DND-41 (cell line): ENCODE results near the gene AEN.

Experiments used
- ATAC-seq: fragments of 200-7000 bp; cut with Tn5 transposase; 3 replicates; pipeline ENCODE4 v1.9.1; 2021; ENCODE audit warnings: low read depth; ENCODE audit not compliant: insufficient read depth
- DNase-seq: peaks from one replicate; pipeline ENCODE4 v3.0.0-alpha.2; 2020
- H2AFZ ChIP-seq: 2 replicates; pipeline ENCODE4 v1.6.0; 2012; ENCODE audit warnings: low read depth, low read length
- H3K27ac ChIP-seq: 2 replicates; pipeline ENCODE4 v1.5.1; 2012; ENCODE audit warnings: low read length, inconsistent platforms
- H3K27me3 ChIP-seq: fragments of 200-600 bp; sonication (generic); 2 replicates; pipeline ENCODE4 v1.6.0; 2012; ENCODE audit warnings: low read length, mild to moderate bottlenecking, inconsistent platforms; ENCODE audit not compliant: insufficient read depth, poor library complexity
- H3K36me3 ChIP-seq: 2 replicates; pipeline ENCODE4 v1.5.1; 2012; ENCODE audit warnings: low read length, inconsistent platforms; ENCODE audit not compliant: insufficient read depth
- H3K4me1 ChIP-seq: 2 replicates; pipeline ENCODE4 v1.5.1; 2012; ENCODE audit warnings: mild to moderate bottlenecking, low read length; ENCODE audit not compliant: insufficient read depth
- H3K4me2 ChIP-seq: 2 replicates; pipeline ENCODE4 v1.6.0; 2012; ENCODE audit warnings: mild to moderate bottlenecking, moderate library complexity, low read length, inconsistent platforms; ENCODE audit not compliant: insufficient read depth
- H3K4me3 ChIP-seq, 2 experiments: fragments of 200-600 bp in 1 of 2; shearing (Covaris generic) in 1 of 2; 2 replicates each; pipeline ENCODE4 v1.5.1; 2012 to 2016; ENCODE audit warnings: inconsistent platforms in 2 of 2, low read length in 2 of 2, mild to moderate bottlenecking in 2 of 2, low read depth in 1 of 2, moderate library complexity in 1 of 2
- H3K79me2 ChIP-seq: 2 replicates; pipeline ENCODE4 v1.6.0; 2012; ENCODE audit warnings: low read length, inconsistent platforms; ENCODE audit not compliant: insufficient read depth
- H3K9ac ChIP-seq: 2 replicates; pipeline ENCODE4 v1.6.0; 2012; ENCODE audit warnings: low read depth, mild to moderate bottlenecking, inconsistent platforms, low read length, moderate library complexity
- H3K9me3 ChIP-seq: 2 replicates; pipeline ENCODE4 v1.5.1; 2012; ENCODE audit warnings: low read length, moderate library complexity, mild to moderate bottlenecking, inconsistent platforms; ENCODE audit not compliant: insufficient read depth, severe bottlenecking
- H4K20me1 ChIP-seq: 2 replicates; pipeline ENCODE4 v1.6.0; 2012; ENCODE audit warnings: low read length; ENCODE audit not compliant: insufficient read depth
- CTCF ChIP-seq: IDR thresholded peaks from 2 replicates; pipeline ENCODE4 v1.5.1; 2012; ENCODE audit warnings: borderline replicate concordance, low read length, moderate library complexity, mild to moderate bottlenecking; ENCODE audit not compliant: poor library complexity, severe bottlenecking; ENCODE audit errors: extremely low read depth
- EZH2 ChIP-seq: IDR thresholded peaks from 3 replicates; pipeline ENCODE4 v1.6.1; 2012; ENCODE audit warnings: borderline replicate concordance, low read depth, mild to moderate bottlenecking, moderate library complexity, low read length, inconsistent platforms; ENCODE audit not compliant: severe bottlenecking

The AEN gene

GRCh38 chr15:88603885-88604284, 17.3 kb upstream of the AEN start:
- Histone ChIP-seq H3K9ac (no peak overlapping the region), H3K27me3 (peaks cover 4% of the 10 kb centered on the region), H3K4me2 (no peak overlapping the region), H3K27ac (no peak overlapping the region), H3K4me3 (no peak overlapping the region), H4K20me1 (no peaks in the 10 kb centered on the region), H3K4me1 (no peaks in the 10 kb centered on the region), H3K79me2 (no peaks in the 10 kb centered on the region), H3K36me3 (no peaks in the 10 kb centered on the region), H3K9me3 (no peaks in the 10 kb centered on the region), H2AFZ (no peak overlapping the region)
- ATAC-seq: no peak
- no peak for TF ChIP-seq EZH2
- TF ChIP-seq CTCF: no peak
- no peak for DNase-seq

GRCh38 chr15:88604381-88605188, 16.6 kb upstream of the AEN start:
- Histone ChIP-seq H3K27me3 (peaks cover 6% of the 10 kb centered on the region), H3K4me2 (no peak overlapping the region), H3K4me3 (no peak overlapping the region), H3K4me1 (no peaks in the 10 kb centered on the region), H3K27ac (no peak overlapping the region), H3K36me3 (no peaks in the 10 kb centered on the region), H4K20me1 (no peaks in the 10 kb centered on the region), H3K9ac (no peak overlapping the region), H3K9me3 (no peaks in the 10 kb centered on the region), H3K79me2 (no peaks in the 10 kb centered on the region), H2AFZ (no peak overlapping the region)
- DNase-seq (no peak), ATAC-seq (no peak)
- no peak for TF ChIP-seq EZH2
- TF ChIP-seq CTCF: no peak

- Histone ChIP-seq H3K36me3 (no peaks in the 10 kb centered on the region), H3K9me3 (no peaks in the 10 kb centered on the region), H3K4me3 (no peak overlapping the region), H3K27me3 (peaks cover 6% of the 10 kb centered on the region), H2AFZ (no peak overlapping the region), H3K4me1 (no peaks in the 10 kb centered on the region), H3K79me2 (no peaks in the 10 kb centered on the region), H4K20me1 (no peaks in the 10 kb centered on the region), H3K4me2 (no peak overlapping the region), H3K9ac (no peak overlapping the region), H3K27ac (no peak overlapping the region)
- DNase-seq (peak; percentile 24), ATAC-seq (no peak)
- TF ChIP-seq CTCF (no peak), EZH2 (no peak)
Observed at GRCh38 chr15:88605189-88606069, 15.7 kb upstream of the AEN start.
